Endodermal cell (in vitro differentiated cells): ENCODE results near the gene PSD. TPM values are rescaled to one million over a fixed set of nuclear protein-coding genes. Genes with fewer than 3 reads are reported as not detected.

Experiments used
- DNase-seq: peaks from one replicate; pipeline ENCODE4 v3.0.0-alpha.2; 2017
- H3K27ac ChIP-seq: 2 replicates; pipeline ENCODE4 v1.5.1; 2013; ENCODE audit warnings: mild to moderate bottlenecking, low read depth, low read length, moderate library complexity
- H3K27me3 ChIP-seq: 2 replicates; pipeline ENCODE4 v1.6.1; 2013; ENCODE audit warnings: mild to moderate bottlenecking, low read length, moderate library complexity; ENCODE audit not compliant: insufficient read depth, control insufficient read depth, poor library complexity, severe bottlenecking
- H3K36me3 ChIP-seq: 2 replicates; pipeline ENCODE4 v1.7.0; 2013; ENCODE audit warnings: mild to moderate bottlenecking, low read length, moderate library complexity; ENCODE audit not compliant: control insufficient read depth, insufficient read depth
- H3K4me1 ChIP-seq: one replicate; pipeline ENCODE4 v1.7.0; 2013; ENCODE audit warnings: low read length; ENCODE audit not compliant: control insufficient read depth, insufficient read depth
- H3K4me3 ChIP-seq: 2 replicates; pipeline ENCODE4 v1.5.1; 2013; ENCODE audit warnings: mild to moderate bottlenecking, low read length, moderate library complexity
- H3K9ac ChIP-seq: 2 replicates; pipeline ENCODE4 v1.6.1; 2013; ENCODE audit warnings: mild to moderate bottlenecking, low read length, moderate library complexity; ENCODE audit not compliant: poor library complexity, severe bottlenecking; ENCODE audit errors: extremely low read depth
- H3K9me3 ChIP-seq: 2 replicates; pipeline ENCODE4 v1.6.1; 2013; ENCODE audit warnings: mild to moderate bottlenecking, low read length, moderate library complexity; ENCODE audit not compliant: control insufficient read depth
- H3K27ac Mint-ChIP-seq: 2 replicates; pipeline ENCODE4 v1.8.0; 2020; ENCODE audit warnings: mixed read lengths
- H3K27me3 Mint-ChIP-seq: 2 replicates; pipeline ENCODE4 v1.8.0; 2021; ENCODE audit warnings: mild to moderate bottlenecking, mixed read lengths; ENCODE audit not compliant: insufficient read depth
- H3K36me3 Mint-ChIP-seq: 2 replicates; pipeline ENCODE4 v1.8.0; 2020; ENCODE audit warnings: low read depth, mixed read lengths
- H3K4me1 Mint-ChIP-seq: 2 replicates; pipeline ENCODE4 v1.8.0; 2020; ENCODE audit warnings: mixed read lengths
- H3K4me3 Mint-ChIP-seq: 2 replicates; pipeline ENCODE4 v1.8.0; 2020; ENCODE audit warnings: mild to moderate bottlenecking, moderate library complexity, mixed read lengths
- H3K9me3 Mint-ChIP-seq: 2 replicates; pipeline ENCODE4 v1.8.0; 2020; ENCODE audit warnings: mild to moderate bottlenecking, mixed read lengths
- CTCF ChIP-seq: fragments of 200-600 bp; sonication (generic); conservative IDR thresholded peaks from 2 replicates; pipeline ENCODE4 v1.5.0; 2021; ENCODE audit warnings: antibody characterized with exemption, mild to moderate bottlenecking
- WGBS, 2 experiments: methylation state at CpG; one replicate each; pipeline versions ENCODE4 v1.1.5 to v1.1.7; 2013; ENCODE audit warnings: missing lambda C conversion rate in 2 of 2, mixed read lengths in 1 of 2; ENCODE audit not compliant: insufficient coverage in 1 of 2, insufficient read length in 1 of 2; 5-methylcytosine and 5-hydroxymethylcytosine counted together
- total RNA-seq, 2 donors: library from RNA; stranded (reverse); fragmentation: NEBNext Ultra II Directional in 1 of 2; extraction: Animal tissue kit (Norgen Biotek cat#: 25700) in 1 of 2; gene quantifications; 2 replicates in 1 of 2; 3 replicates in 1 of 2; pipeline ENCODE4 v1.2.1, GENCODE V29; 2021

Gene PSD
- total RNA-seq, 2 donors from 2014 or later = 2.8 to 8.3 TPM

GRCh38 chr10:102444851-102445250 is 26.3 kb upstream of the PSD start:
- no peak overlapping the region for H3K27ac Mint-ChIP-seq
- WGBS, 2 experiments = 60 to 100% methylated on average over 1 of the region's 2 CpGs
- no peak overlapping the region for H3K9ac ChIP-seq
- DNase-seq = no peak
- peaks cover 4% of the 10 kb centered on the region for H3K4me1 ChIP-seq
- no peak overlapping the region for H3K27ac ChIP-seq
- TF ChIP-seq CTCF = no peak
- no peaks in the 10 kb centered on the region for H3K9me3 Mint-ChIP-seq
- H3K4me3 ChIP-seq = no peak overlapping the region
- no peak overlapping the region for H3K4me3 Mint-ChIP-seq
- peaks cover 8% of the 10 kb centered on the region for H3K27me3 Mint-ChIP-seq
- no peaks in the 10 kb centered on the region for H3K9me3 ChIP-seq
- peaks cover 7% of the 10 kb centered on the region for H3K4me1 Mint-ChIP-seq
- no peaks in the 10 kb centered on the region for H3K36me3 Mint-ChIP-seq
- H3K27me3 ChIP-seq = peaks cover 11% of the 10 kb centered on the region
- H3K36me3 ChIP-seq = no peaks in the 10 kb centered on the region

- no peak for TF ChIP-seq CTCF
- H3K4me1 ChIP-seq = peaks cover 9% of the 10 kb centered on the region
- no peak overlapping the region for H3K4me3 ChIP-seq
- WGBS, 2 experiments = 73 to 93% methylated on average over 1 of the region's 1 CpG
- DNase-seq = no peak
- peaks cover 11% of the 10 kb centered on the region for H3K4me1 Mint-ChIP-seq
- no peak overlapping the region for H3K27ac Mint-ChIP-seq
- no peak overlapping the region for H3K9ac ChIP-seq
- H3K27me3 Mint-ChIP-seq = peaks cover 54% of the 10 kb centered on the region
- no peak overlapping the region for H3K27ac ChIP-seq
- peaks cover 40% of the 10 kb centered on the region for H3K27me3 ChIP-seq
- no peaks in the 10 kb centered on the region for H3K9me3 Mint-ChIP-seq
- H3K36me3 Mint-ChIP-seq = no peaks in the 10 kb centered on the region
- no peaks in the 10 kb centered on the region for H3K36me3 ChIP-seq
- no peak overlapping the region for H3K4me3 Mint-ChIP-seq
- no peaks in the 10 kb centered on the region for H3K9me3 ChIP-seq
Measured at GRCh38 chr10:102438374-102438773, 19.8 kb upstream of the PSD start.

GRCh38 chr10:102437515-102437914 is 18.9 kb upstream of the PSD start:
- Mint-ChIP-seq H3K36me3 (no peaks in the 10 kb centered on the region), H3K4me1 (peaks cover 11% of the 10 kb centered on the region), H3K9me3 (no peaks in the 10 kb centered on the region), H3K27ac (no peak overlapping the region), H3K27me3 (peaks cover 62% of the 10 kb centered on the region), H3K4me3 (no peak overlapping the region)
- peaks cover 9% of the 10 kb centered on the region for H3K4me1 ChIP-seq
- no peak overlapping the region for H3K27ac ChIP-seq
- no peak overlapping the region for H3K9ac ChIP-seq
- H3K9me3 ChIP-seq = no peaks in the 10 kb centered on the region
- H3K27me3 ChIP-seq = peaks cover 41% of the 10 kb centered on the region
- 95% methylated on average over 3 of the region's 3 CpGs; no CpG with 5 or more reads in 1 of the 2 experiments for whole genome bisulfite sequencing, 2 experiments
- H3K36me3 ChIP-seq = no peaks in the 10 kb centered on the region
- H3K4me3 ChIP-seq = no peak overlapping the region
- no peak for TF ChIP-seq CTCF
- DNase-seq = no peak
